GM10248 (cell line): ENCODE measurements around the gene PSMB11.
"Not testable (repeated sequence)": the region's sequence is repeated elsewhere in the genome, so short reads cannot be mapped to it uniquely, and the experiment has no call there.

Source experiments
- CTCF ChIA-PET: fragments of 300-600 bp; sonication (Branson Sonifier 250); formaldehyde crosslinking; extraction: SDS; loops from one replicate; lab custom pipeline; 2021; ENCODE audit warnings: antibody characterized with exemption; lab: Yijun Ruan, JAX
- POLR2A ChIA-PET: fragments of 350-650 bp; sonication (Branson Sonifier 250); formaldehyde crosslinking; extraction: SDS; loops from one replicate; lab custom pipeline; 2020; ENCODE audit warnings: antibody characterized with exemption; lab: Yijun Ruan, JAX
- DNase-seq: peaks from one replicate; pipeline ENCODE4 v3.0.0; 2012; ENCODE audit errors: extremely low spot score
- TF ChIP-seq, protein P1 (sequence below): IDR thresholded peaks from 2 replicates; pipeline ENCODE4 v1.5.1; 2012; ENCODE audit warnings: mild to moderate bottlenecking, low read depth; ENCODE audit errors: extremely low read depth, missing control alignments, control extremely low read depth

The PSMB11 gene

DNA sequence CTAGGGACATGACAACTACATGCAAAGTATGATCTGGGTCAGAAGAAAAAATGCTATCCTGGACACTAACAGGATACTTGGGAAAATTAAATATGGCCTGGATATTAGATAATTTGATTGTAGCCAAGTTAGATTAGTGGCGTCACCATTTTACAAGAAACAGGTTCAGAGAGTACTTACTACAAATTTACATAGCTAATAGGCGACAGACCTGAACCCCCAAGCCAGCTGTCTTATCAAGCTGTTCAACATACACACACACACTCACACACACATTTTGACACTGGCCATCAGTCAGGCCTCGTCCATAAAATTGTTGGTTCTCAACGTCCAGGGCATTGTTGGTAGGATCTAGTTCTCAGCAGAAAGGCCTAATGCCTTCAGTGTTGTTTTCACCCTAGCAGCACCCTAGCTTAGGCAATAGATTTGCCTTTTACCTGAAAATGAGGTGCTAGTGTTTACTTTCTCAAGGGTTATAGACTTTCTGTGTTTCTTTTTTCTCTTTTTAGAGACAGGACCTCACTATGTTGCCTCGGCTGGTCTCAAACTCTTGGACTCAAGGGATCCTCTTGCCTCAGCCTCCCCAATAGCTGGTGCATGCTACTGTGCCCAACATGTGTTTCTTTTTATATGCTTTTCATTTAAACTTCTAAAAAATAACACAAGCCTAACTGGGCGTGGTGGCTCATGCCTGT is 28.8 kb upstream of the PSMB11 start:
- CTCF ChIA-PET: interaction anchor here (0.7 to 5.9 kb wide), 8 partner anchors 18 to 108 kb away, joined by 3 to 41 read pairs (median 4); no protein-coding TSS in a partner anchor
- TF ChIP-seq, protein P1, sequence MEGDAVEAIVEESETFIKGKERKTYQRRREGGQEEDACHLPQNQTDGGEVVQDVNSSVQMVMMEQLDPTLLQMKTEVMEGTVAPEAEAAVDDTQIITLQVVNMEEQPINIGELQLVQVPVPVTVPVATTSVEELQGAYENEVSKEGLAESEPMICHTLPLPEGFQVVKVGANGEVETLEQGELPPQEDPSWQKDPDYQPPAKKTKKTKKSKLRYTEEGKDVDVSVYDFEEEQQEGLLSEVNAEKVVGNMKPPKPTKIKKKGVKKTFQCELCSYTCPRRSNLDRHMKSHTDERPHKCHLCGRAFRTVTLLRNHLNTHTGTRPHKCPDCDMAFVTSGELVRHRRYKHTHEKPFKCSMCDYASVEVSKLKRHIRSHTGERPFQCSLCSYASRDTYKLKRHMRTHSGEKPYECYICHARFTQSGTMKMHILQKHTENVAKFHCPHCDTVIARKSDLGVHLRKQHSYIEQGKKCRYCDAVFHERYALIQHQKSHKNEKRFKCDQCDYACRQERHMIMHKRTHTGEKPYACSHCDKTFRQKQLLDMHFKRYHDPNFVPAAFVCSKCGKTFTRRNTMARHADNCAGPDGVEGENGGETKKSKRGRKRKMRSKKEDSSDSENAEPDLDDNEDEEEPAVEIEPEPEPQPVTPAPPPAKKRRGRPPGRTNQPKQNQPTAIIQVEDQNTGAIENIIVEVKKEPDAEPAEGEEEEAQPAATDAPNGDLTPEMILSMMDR: no peak

GRCh38 chr14:23013749-23014054 is 28.3 kb upstream of the PSMB11 start:
- DNase-seq, POLR2A ChIA-PET: not testable (repeated sequence)
- CTCF ChIA-PET: interaction anchor here (0.7 to 5.9 kb wide), 5 partner anchors 19 to 83 kb away, joined by 3 to 41 read pairs (median 4); no protein-coding TSS in a partner anchor

More for the DNA sequence above, 28.8 kb upstream of the PSMB11 start:
- POLR2A ChIA-PET: no interaction called here
- DNase-seq: no peak

- POLR2A ChIA-PET: no interaction called here
- DNase-seq: no peak
- TF ChIP-seq, protein P1: no peak
- CTCF ChIA-PET: interaction anchor here (0.7 to 5.9 kb wide), 7 partner anchors 8 to 53 kb away, joined by 3 to 41 read pairs (median 10); no protein-coding TSS in a partner anchor
These were observed 26.4 kb upstream of the PSMB11 start for GRCh38 chr14:23015618-23016017.

- POLR2A ChIA-PET: interaction anchor here (2.1 kb wide), 1 partner anchor 10 kb away, joined by 9 read pairs; no protein-coding TSS in a partner anchor
These were observed 24.9 kb upstream of the PSMB11 start for GRCh38 chr14:23017091-23017490.

GRCh38 chr14:23018107-23018506 is 23.9 kb upstream of the PSMB11 start:
- ChIA-PET CTCF (interaction anchor here (1.8 kb wide), 1 partner anchor 32 kb away, joined by 9 read pairs; no protein-coding TSS in a partner anchor), POLR2A (interaction anchor here (2.1 kb wide), 1 partner anchor 11 kb away, joined by 9 read pairs; no protein-coding TSS in a partner anchor)
- no peak for DNase-seq
- TF ChIP-seq, protein P1: no peak

More at GRCh38 chr14:23017091-23017490, 24.9 kb upstream of the PSMB11 start:
- TF ChIP-seq, protein P1: no peak
- no peak for DNase-seq
- CTCF ChIA-PET: interaction anchor here (0.9 to 3.2 kb wide), 4 partner anchors 17 to 52 kb away, joined by 3 to 11 read pairs (median 6); no protein-coding TSS in a partner anchor

GRCh38 chr14:23020143-23021128 is 21.6 kb upstream of the PSMB11 start:
- no peak for DNase-seq
- ChIA-PET POLR2A (no interaction called here), CTCF (interaction anchor here (0.6 to 2.5 kb wide), 9 partner anchors 13 to 450 kb away, joined by 3 to 12 read pairs (median 4); partner anchors contain the start of genes AJUBA and CDH24)
- TF ChIP-seq, protein P1: no peak
